Brain microvascular endothelial cell (primary cell): ENCODE results near the gene CCDC50.

Experiments
- DNase-seq: peaks from one replicate; pipeline ENCODE4 v3.0.0-alpha.2; 2020
- H3K27ac ChIP-seq: fragments of 250-450 bp; sonication (Bioruptor Pico); 2 replicates; pipeline ENCODE4 v1.5.1; 2020; ENCODE audit warnings: mild to moderate bottlenecking, moderate library complexity
- H3K27me3 ChIP-seq: fragments of 250-450 bp; sonication (Bioruptor Pico); replicated peaks from 2 replicates; pipeline ENCODE4 v1.5.1; 2020; ENCODE audit warnings: mild to moderate bottlenecking
- H3K36me3 ChIP-seq: fragments of 250-450 bp; sonication (Bioruptor Pico); replicated peaks from 2 replicates; pipeline ENCODE4 v1.5.1; 2020; ENCODE audit warnings: mild to moderate bottlenecking
- H3K4me3 ChIP-seq: 2 replicates; pipeline ENCODE4 v1.5.1; 2011; ENCODE audit warnings: low read depth, mild to moderate bottlenecking, control low read depth, low read length, moderate library complexity
- CTCF ChIP-seq: IDR thresholded peaks from 2 replicates; pipeline ENCODE4 v1.5.1; 2011; ENCODE audit warnings: low read depth, mild to moderate bottlenecking, moderate library complexity, low read length, control low read depth, inconsistent platforms; ENCODE audit errors: missing control alignments
- in situ Hi-C: cut with HindIII; loops from 2 replicates; pipeline ENCODE4 v1.10.0; 2017; ENCODE audit warnings: low sequenced_read_pairs, low pct_ligation_motif_present

CCDC50 gene

GRCh38 chr3:191343913-191344312 is 14.7 kb downstream of the CCDC50 start:
- H3K4me3 ChIP-seq = no peak overlapping the region
- in situ Hi-C loops = no loop called here
- no peaks in the 10 kb centered on the region for H3K27me3 ChIP-seq
- H3K36me3 ChIP-seq = no peaks in the 10 kb centered on the region
- H3K27ac ChIP-seq = no peak overlapping the region
- DNase-seq = no peak
- no peak for TF ChIP-seq CTCF

DNA sequence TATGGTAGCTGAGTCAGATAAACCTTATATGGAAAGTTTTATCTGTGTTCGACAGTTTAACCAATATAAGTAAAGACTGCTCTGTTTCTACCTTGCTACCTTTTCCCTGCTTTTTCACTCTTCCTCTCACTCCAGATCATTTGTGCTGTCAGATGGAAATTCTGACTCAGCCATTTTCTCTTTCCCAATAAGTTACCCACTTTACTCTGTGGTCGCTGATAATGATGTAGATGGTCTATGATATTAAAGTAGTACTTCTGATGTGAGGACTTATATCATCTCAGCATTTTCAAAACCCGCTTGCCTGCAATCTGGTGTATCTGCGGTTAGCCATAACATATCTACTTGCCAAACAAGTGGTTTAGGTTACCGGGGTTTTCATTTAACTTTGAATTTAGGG is 16.1 kb downstream of the CCDC50 start:
- Histone ChIP-seq H3K36me3 (no peaks in the 10 kb centered on the region), H3K27ac (no peak overlapping the region), H3K27me3 (no peaks in the 10 kb centered on the region), H3K4me3 (no peak overlapping the region)
- in situ Hi-C loops = no loop called here
- no peak for DNase-seq
- TF ChIP-seq CTCF = no peak

- in situ Hi-C loops = no loop called here
- Histone ChIP-seq H3K4me3 (no peak overlapping the region), H3K27ac (no peak overlapping the region), H3K27me3 (no peaks in the 10 kb centered on the region), H3K36me3 (no peaks in the 10 kb centered on the region)
- no peak for TF ChIP-seq CTCF
- no peak for DNase-seq
Measured at GRCh38 chr3:191347228-191347627, 18.0 kb downstream of the CCDC50 start.

DNA sequence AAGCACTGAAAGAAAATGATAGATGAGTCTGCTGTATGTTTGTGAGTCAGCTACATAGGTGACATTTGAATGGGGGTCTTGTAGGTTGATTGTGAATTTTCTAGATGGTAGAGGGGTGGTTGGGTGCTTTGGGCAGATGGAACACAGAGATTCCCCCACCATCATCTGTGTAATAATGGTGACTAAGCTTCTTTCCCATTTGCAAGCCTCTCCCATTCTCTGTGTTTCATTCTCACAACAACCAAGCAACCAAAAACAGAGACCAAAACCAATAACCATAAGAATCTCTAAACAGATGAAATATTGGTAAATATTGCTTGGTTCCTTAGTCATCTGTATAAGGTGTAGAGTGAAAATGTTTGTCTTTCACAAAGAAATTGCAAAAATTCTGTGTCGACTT is 18.9 kb downstream of the CCDC50 start:
- no peak for TF ChIP-seq CTCF
- H3K27ac ChIP-seq = no peak overlapping the region
- DNase-seq = no peak
- in situ Hi-C loops = no loop called here
- H3K27me3 ChIP-seq = no peaks in the 10 kb centered on the region
- H3K36me3 ChIP-seq = no peaks in the 10 kb centered on the region
- H3K4me3 ChIP-seq = no peak overlapping the region

DNA sequence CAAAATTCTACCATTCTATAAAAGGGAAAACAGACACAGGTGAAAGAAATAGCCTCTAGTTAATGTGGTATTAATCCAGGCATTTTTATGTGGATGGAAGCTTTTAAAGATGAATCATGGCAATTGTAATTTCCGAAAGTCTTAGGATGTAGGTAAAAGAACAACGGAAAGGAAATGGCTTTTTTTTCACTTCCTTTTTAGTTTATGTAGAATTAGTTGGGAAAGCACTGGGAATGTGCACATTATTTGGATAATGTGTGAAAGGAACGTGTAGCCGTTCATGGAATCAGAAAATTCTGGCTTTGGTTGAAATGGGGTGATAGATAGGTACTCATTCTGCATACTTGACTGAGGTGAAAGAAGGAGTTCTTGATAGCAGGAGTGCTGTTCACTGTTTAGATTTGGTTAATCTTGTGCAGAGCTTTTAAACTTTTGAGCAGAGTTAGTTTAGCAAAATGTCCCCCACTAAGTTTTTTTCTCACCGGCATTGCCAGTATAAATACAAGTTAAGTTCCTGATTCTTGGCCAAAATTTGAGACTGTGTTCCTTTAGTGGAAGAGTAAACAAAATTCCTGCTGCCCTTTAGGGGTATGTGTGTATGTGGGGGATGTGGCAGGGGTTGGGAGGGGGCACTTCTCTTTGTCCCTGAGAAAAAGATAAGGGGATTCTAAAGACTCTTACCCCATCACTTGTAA is 21.3 kb downstream of the CCDC50 start:
- no peak overlapping the region for H3K4me3 ChIP-seq
- no peak for DNase-seq
- TF ChIP-seq CTCF = no peak
- no peaks in the 10 kb centered on the region for H3K27me3 ChIP-seq
- H3K36me3 ChIP-seq = no peaks in the 10 kb centered on the region
- in situ Hi-C loops = no loop called here
- peak overlapping the region; percentile 0 for H3K27ac ChIP-seq

- DNase-seq = no peak
Measured at GRCh38 chr3:191352014-191352413, 22.8 kb downstream of the CCDC50 start.

More at GRCh38 chr3:191352014-191352413, 22.8 kb downstream of the CCDC50 start:
- Histone ChIP-seq H3K36me3 (no peaks in the 10 kb centered on the region), H3K27ac (no peak overlapping the region), H3K4me3 (no peak overlapping the region), H3K27me3 (no peaks in the 10 kb centered on the region)
- TF ChIP-seq CTCF = no peak
- in situ Hi-C loops = no loop called here
